Naive B cell (primary cell): ENCODE data around the gene ASTN1. TPM values are rescaled to one million over a fixed set of nuclear protein-coding genes. Genes with fewer than 3 reads are reported as not detected.

ENCODE experiments used
- ATAC-seq, 2 donors: fragments of 150-1000 bp; cut with Tn5 transposase; 2 replicates each; pipeline ENCODE4 v1.10.0; 2021; ENCODE audit warnings: low read depth in 2 of 2, mild to moderate bottlenecking in 2 of 2, moderate library complexity in 2 of 2
- DNase-seq: peaks from one replicate; pipeline ENCODE4 v3.0.0; 2022
- H3K27ac Mint-ChIP-seq, 6 donors: one replicate each; pipeline ENCODE4 v1.8.0; 2020 to 2022; ENCODE audit warnings: mild to moderate bottlenecking in 6 of 6, mixed read lengths in 6 of 6, moderate library complexity in 5 of 6, inconsistent platforms in 2 of 6
- H3K27me3 Mint-ChIP-seq, 3 donors: one replicate each; pipeline ENCODE4 v1.8.0; 2021 to 2022; ENCODE audit warnings: mixed read lengths in 3 of 3, mild to moderate bottlenecking in 1 of 3
- H3K36me3 Mint-ChIP-seq, 2 donors: one replicate each; pipeline ENCODE4 v1.8.0; 2020 to 2022; ENCODE audit warnings: mixed read lengths in 2 of 2, inconsistent platforms in 1 of 2, mild to moderate bottlenecking in 1 of 2
- H3K4me1 Mint-ChIP-seq, 3 donors: one replicate each; pipeline ENCODE4 v1.8.0; 2020 to 2022; ENCODE audit warnings: mixed read lengths in 3 of 3, inconsistent platforms in 1 of 3, mild to moderate bottlenecking in 1 of 3, moderate library complexity in 1 of 3
- H3K4me3 Mint-ChIP-seq, 8 donors: one replicate each; pipeline ENCODE4 v1.8.0; 2020 to 2022; ENCODE audit warnings: mild to moderate bottlenecking in 8 of 8, mixed read lengths in 8 of 8, moderate library complexity in 8 of 8, inconsistent platforms in 2 of 8
- H3K9me3 Mint-ChIP-seq, 7 donors: one replicate each; pipeline ENCODE4 v1.8.0; 2020 to 2022; ENCODE audit warnings: mixed read lengths in 7 of 7, mild to moderate bottlenecking in 5 of 7, inconsistent platforms in 2 of 7, moderate library complexity in 1 of 7
- polyA plus RNA-seq, 6 donors: library from polyadenylated mRNA; unstranded; fragments of 300-500 nt; fragmentation: Illumina TruSeq; gene quantifications; one replicate each; pipeline ENCODE4 v1.2.3, GENCODE V29; 2021; ENCODE audit warnings: low read depth in 6 of 6

Gene ASTN1
- polyA plus RNA-seq: not detected

DNA sequence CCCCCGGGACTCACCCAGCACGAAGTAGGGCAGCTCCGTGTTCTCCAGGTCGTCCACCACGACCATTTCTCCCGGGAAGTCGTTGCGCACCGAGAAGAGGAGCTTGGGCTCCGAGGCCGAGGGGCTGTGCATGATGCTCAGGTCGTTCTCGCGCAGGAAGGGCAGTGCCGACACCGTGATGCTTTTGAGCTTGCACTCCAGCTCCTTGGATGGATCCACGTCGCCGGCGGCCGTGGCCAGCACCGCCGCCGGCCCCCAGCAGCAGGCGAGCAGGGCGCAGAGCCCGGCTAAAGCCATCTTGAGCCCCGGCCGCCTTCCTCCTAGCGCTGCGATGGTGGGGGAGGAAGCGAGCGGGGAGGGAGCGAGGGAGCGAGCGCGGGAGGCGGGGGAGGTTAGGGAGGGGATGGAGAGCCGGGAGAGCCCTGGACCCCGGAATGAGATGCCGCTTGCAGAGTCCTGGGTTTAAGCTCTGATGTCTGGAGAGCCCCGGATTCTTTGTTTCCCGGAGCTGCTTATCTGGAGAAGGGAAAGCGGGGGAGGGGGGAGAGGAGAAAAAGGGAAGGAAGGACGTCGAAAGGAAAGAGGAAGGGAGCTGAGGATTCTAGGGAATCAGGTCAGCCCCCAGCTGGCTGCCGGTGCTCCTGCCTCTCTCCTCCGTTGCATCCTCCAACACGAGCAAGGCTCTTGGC lies at the start of gene ASTN1:
Gene ASTN1, minus strand, starts transcription at position 333 of the 689 bp plus-strand sequence. Its CDS starts 36 bp downstream, at position 297.
- DNase-seq (no peak), ATAC-seq (no peak)
- Mint-ChIP-seq H3K4me1 (peaks cover 7% of the 10 kb centered on the region in 3 donors), H3K9me3 (peaks cover 0 to 3% (median 0%) of the 10 kb centered on the region in 7 donors), H3K36me3 (peaks cover 0 to 10% of the 10 kb centered on the region in 2 donors), H3K27ac (peak within 1 kb of the TSS in 1 of 6 donors; percentile 71), H3K27me3 (peaks cover 33 to 43% (median 38%) of the 10 kb centered on the region in 3 donors), H3K4me3 (peak within 1 kb of the TSS in 6 of 8 donors; percentile 7 to 57 (median 47))

DNA sequence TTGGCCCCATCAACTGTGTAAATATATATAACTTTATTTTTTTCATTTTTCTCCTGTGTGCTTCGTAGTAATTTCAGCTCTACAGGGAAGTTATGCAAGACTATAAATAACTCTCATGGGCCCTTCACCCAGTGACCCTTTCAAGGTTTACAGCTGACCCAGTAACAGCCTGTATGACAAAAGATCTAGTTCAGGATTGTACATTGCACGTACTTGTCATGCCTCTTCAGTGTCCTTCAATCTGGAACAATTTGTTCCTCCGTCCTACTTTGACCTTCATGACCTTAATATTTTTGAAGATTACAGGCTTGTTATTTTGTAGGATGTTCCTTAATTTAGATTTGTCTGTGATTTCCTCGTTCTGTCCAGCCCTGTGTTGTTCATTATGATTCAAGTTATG lies 46.7 kb upstream of the ASTN1 start:
- no peak overlapping the region for H3K4me3 Mint-ChIP-seq

DNA sequence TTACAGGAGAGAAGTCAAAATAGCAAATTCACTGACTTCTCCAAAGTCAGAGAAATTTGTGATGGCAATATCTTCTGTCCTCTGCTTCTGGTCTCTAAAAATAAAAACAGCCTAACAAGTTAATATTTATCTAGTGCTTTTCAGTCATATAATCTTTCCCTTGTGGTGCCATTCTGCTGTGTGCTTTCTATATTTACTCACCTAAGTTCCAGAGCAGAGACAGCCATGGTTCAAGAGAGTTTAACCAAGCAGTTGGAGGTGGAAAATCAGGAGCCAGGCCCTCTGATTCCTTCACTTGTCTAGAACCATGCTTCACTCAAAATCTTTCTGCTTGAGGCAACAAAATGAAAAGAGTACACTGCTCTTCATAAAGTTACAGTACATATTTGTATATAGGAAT lies 45.6 kb upstream of the ASTN1 start:
- ATAC-seq (no peak), DNase-seq (no peak)
- H3K9me3 Mint-ChIP-seq: peaks cover 0 to 2% (median 0%) of the 10 kb centered on the region in 7 donors
- H3K4me1 Mint-ChIP-seq: no peaks in the 10 kb centered on the region
- peaks cover 0 to 7% (median 0%) of the 10 kb centered on the region in 3 donors for H3K27me3 Mint-ChIP-seq
- H3K27ac Mint-ChIP-seq: no peak overlapping the region
- H3K4me3 Mint-ChIP-seq: no peak overlapping the region
- no peaks in the 10 kb centered on the region for H3K36me3 Mint-ChIP-seq

More for the DNA sequence above, 46.7 kb upstream of the ASTN1 start:
- no peak for DNase-seq
- no peak for ATAC-seq
- Mint-ChIP-seq H3K36me3 (no peaks in the 10 kb centered on the region), H3K4me1 (no peaks in the 10 kb centered on the region), H3K9me3 (peaks cover 0 to 5% (median 1%) of the 10 kb centered on the region in 7 donors), H3K27me3 (peaks cover 0 to 7% (median 0%) of the 10 kb centered on the region in 3 donors), H3K27ac (no peak overlapping the region)

DNA sequence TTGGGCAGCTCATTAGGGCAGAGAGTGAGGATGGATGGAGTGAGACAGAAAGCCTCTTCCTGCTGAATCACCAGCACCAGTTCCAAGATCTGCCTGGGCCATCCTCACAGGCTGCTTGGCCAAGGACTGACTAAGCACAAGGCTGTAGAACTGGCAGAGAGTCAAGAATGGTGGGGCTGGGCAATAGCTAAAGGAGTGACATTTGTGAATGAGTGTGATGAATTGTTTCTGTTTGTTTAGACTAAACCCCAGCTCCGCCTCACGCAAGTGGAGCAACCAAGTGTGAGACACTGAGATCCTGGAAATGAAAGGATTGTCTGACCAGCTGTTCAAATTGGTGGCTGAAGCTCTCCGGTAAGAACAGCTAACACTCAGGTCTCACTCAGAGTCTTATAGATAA lies 44.8 kb upstream of the ASTN1 start:
- no peak for ATAC-seq
- H3K4me1 Mint-ChIP-seq: no peaks in the 10 kb centered on the region
- H3K36me3 Mint-ChIP-seq: no peaks in the 10 kb centered on the region
- DNase-seq: no peak
- no peak overlapping the region for H3K4me3 Mint-ChIP-seq
- peaks cover 0 to 2% (median 0%) of the 10 kb centered on the region in 7 donors for H3K9me3 Mint-ChIP-seq
- H3K27ac Mint-ChIP-seq: no peak overlapping the region
- peaks cover 0 to 7% (median 0%) of the 10 kb centered on the region in 3 donors for H3K27me3 Mint-ChIP-seq

DNA sequence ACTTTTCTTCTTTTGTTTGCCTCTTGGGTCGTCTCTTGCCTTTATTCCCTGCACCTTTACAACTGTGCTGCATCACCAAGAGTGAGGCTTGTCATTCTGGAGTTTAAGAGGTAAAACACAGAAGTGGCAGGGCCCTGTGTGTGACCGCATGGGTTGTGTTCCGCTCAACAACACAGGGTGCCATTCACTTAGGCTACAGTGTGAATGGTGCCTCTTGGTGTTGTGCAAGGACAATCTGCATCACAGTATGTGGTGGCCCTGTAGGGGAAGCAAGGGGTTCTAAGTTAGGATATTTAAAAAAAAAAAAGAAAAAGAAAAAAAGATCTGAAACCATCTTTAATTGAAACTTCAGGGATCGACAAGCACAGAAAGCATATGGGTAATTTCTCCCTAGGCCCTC lies 44.4 kb upstream of the ASTN1 start:
- Mint-ChIP-seq H3K4me1 (no peaks in the 10 kb centered on the region), H3K9me3 (peaks cover 0 to 2% (median 0%) of the 10 kb centered on the region in 7 donors), H3K4me3 (no peak overlapping the region), H3K27ac (no peak overlapping the region), H3K27me3 (peaks cover 0 to 7% (median 0%) of the 10 kb centered on the region in 3 donors), H3K36me3 (no peaks in the 10 kb centered on the region)
- no peak for ATAC-seq
- no peak for DNase-seq

DNA sequence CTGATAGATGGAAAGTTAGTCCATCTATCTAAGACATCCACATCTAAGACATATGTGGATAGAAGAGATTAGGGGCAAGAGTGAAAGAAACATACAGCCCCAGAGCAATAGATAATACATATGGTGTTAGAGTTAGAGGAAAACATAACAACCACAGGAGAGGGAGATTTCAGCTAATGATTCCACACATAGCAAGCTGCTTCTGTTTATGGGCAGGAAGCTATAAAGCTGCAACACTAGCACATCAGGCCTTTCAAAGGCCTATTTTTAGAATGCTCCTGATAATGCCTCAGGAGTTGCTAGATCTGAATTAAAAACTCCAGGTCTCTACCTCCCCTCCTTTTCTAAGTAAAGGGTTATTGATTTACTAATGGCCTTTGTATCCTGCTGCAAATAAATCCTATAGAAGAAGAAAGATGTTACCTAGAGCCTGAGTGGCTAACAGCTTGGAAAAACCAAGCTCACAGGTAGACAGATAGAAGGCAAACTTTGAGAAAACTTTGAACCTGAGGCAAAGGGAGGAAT lies 42.4 kb upstream of the ASTN1 start:
- Mint-ChIP-seq H3K27me3 (peaks cover 0 to 7% (median 0%) of the 10 kb centered on the region in 3 donors), H3K4me3 (no peak overlapping the region), H3K9me3 (no peaks in the 10 kb centered on the region), H3K36me3 (no peaks in the 10 kb centered on the region), H3K27ac (no peak overlapping the region), H3K4me1 (no peaks in the 10 kb centered on the region)
- no peak for ATAC-seq
- no peak for DNase-seq

DNA sequence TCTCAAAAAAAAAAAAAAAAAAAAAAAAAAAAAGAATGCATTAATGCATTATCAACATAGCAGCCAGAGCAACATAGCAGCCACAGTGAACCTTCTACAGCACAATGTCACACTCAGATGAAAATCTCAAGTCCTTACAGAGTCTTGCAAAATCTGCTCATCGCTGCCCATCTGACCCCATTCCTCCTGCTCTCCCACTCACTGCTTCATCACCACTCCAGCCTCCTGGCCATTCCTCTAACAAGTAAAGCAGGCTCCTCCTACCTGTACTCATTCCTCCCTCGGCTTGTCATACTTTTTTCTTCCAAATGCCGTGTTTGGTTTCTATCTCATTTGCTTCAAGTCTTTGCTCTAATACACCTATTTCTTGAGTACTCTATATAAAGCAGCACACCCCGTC lies 35.8 kb upstream of the ASTN1 start:
- DNase-seq: no peak
- no peaks in the 10 kb centered on the region for H3K9me3 Mint-ChIP-seq
- H3K27me3 Mint-ChIP-seq: peaks cover 9 to 13% (median 11%) of the 10 kb centered on the region in 3 donors
- H3K27ac Mint-ChIP-seq: no peak overlapping the region
- H3K4me1 Mint-ChIP-seq: no peaks in the 10 kb centered on the region
- no peak overlapping the region for H3K4me3 Mint-ChIP-seq
- ATAC-seq: no peak
- H3K36me3 Mint-ChIP-seq: no peaks in the 10 kb centered on the region

DNA sequence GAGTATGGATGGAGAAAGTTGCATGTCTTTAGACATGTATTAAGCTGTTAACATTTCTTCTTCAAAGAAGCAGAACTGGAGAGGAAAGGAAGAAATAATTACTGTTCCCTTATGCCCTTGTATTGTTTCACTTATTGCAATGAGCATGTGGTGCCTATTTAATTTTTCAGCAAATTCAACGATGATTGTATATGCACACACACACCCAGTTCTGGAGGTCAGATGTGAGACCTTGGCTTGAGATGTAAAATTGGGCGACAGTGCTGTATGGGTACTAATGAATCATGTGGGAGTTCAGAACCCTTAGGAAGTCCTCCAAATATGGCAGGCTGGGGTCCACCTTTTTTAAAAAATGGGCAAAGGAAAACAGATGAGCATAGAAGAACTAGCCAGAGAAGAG lies 33.7 kb upstream of the ASTN1 start:
- no peak overlapping the region for H3K4me3 Mint-ChIP-seq
- ATAC-seq (no peak), DNase-seq (no peak)
- peaks cover 16 to 18% (median 18%) of the 10 kb centered on the region in 3 donors for H3K27me3 Mint-ChIP-seq
- H3K27ac Mint-ChIP-seq: no peak overlapping the region
- no peaks in the 10 kb centered on the region for H3K36me3 Mint-ChIP-seq
- H3K9me3 Mint-ChIP-seq: peaks cover 0 to 4% (median 0%) of the 10 kb centered on the region in 7 donors
- no peaks in the 10 kb centered on the region for H3K4me1 Mint-ChIP-seq

DNA sequence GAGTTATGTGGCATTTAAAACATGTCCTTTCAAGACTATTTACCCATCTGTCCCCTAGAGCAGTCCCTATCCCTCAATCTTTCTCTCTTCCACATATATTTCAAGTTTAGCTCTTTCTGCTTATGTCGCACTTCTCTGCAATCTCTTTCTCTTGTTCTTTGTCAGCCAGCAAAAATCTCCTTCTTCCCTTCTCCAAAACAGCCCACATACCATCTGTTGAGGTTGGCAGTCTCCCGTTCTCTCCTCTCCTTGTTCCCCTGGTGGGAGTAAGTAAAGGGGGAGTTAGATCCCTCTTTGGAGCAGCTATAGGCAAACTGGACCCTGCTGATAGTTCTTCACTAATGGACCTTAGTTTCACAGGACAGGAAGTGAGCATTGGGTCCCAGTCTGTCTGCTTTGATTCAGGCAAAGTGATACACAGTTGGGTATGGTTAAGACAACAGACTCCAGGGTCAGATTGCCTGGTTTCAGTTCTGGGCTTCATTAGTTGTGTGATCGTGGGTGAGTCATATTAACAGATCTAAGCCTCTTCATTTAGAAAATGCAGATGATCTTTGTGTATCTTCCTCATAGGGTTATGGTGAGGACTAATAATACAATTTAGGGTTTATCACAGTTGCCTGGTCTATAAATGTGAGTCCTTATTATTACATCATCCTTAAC lies 25.9 kb upstream of the ASTN1 start:
- H3K4me3 Mint-ChIP-seq: no peak overlapping the region

DNA sequence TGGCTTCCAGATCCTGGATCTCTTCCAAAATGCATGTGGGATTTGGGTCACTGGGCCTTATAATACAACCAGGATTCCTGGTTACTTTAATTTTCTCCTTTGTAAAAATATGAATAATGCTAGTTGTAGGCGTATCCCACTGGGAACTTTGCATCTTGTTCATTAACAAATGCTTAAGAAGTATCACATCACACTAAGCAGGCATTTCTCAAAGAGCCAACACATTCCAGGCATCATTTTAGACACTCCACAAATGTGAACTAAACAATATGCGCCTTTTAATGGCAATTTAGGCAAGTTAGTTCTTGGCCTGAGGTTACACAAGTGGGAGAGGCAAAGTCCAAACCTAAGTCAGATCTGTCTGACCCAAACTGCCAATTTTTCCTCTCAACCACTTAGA lies 22.1 kb upstream of the ASTN1 start:
- Mint-ChIP-seq H3K4me3 (no peak overlapping the region), H3K4me1 (peaks cover 7 to 11% (median 10%) of the 10 kb centered on the region in 3 donors), H3K27ac (no peak overlapping the region), H3K36me3 (no peaks in the 10 kb centered on the region), H3K27me3 (peaks cover 11 to 42% (median 32%) of the 10 kb centered on the region in 3 donors), H3K9me3 (peaks cover 0 to 2% (median 0%) of the 10 kb centered on the region in 7 donors)
- ATAC-seq (no peak), DNase-seq (no peak)

More for the DNA sequence above, 25.9 kb upstream of the ASTN1 start:
- Mint-ChIP-seq H3K9me3 (peaks cover 0 to 4% (median 0%) of the 10 kb centered on the region in 7 donors), H3K36me3 (no peaks in the 10 kb centered on the region), H3K27me3 (peaks cover 7 to 37% (median 17%) of the 10 kb centered on the region in 3 donors), H3K27ac (no peak overlapping the region), H3K4me1 (no peaks in the 10 kb centered on the region)
- ATAC-seq: no peak
- no peak for DNase-seq

DNA sequence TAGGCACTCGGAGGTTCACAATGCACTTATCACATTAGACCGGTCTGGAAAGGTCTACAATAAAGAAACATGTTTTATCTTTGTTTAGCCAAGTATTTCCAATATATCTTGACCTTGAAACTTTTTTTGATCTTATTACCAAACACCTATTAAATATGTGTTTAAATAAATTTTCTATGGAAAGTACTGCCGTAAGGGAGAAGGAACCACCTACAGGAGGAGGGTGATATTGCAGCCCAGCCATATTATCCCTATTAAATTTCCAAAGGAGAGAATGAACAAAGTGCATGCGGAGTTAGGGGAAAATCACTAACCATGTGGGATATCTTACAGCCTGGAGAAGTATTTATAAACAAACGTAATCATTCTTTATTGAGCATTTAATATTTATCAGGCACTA lies 20.7 kb upstream of the ASTN1 start:
- DNase-seq: no peak
- Mint-ChIP-seq H3K4me3 (peak overlapping the region in 1 of 8 donors; percentile 37), H3K27me3 (peaks cover 25 to 48% (median 36%) of the 10 kb centered on the region in 3 donors), H3K36me3 (no peaks in the 10 kb centered on the region), H3K27ac (no peak overlapping the region), H3K9me3 (peaks cover 0 to 1% (median 0%) of the 10 kb centered on the region in 7 donors), H3K4me1 (peaks cover 12 to 16% (median 14%) of the 10 kb centered on the region in 3 donors)
- ATAC-seq: no peak

DNA sequence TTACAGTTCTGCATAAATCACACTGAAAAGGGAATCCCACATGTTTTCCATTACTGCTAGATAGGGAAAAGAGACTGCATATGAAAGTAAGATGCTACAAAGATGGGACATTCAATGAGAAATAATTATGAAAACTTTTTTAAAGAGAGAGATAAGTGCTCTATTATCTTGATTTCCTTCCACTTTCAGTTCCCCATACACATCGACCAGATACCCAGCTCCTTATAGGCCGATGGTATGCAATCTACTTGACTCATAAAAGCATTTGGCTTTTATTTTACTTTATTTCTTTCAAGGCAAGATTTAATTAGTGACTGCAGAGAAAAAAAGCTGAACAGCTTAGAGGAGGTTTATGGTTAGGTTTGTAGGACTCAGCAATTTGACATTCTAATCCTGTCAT lies 19.3 kb upstream of the ASTN1 start:
- no peak for DNase-seq
- no peak overlapping the region for H3K4me3 Mint-ChIP-seq
- no peaks in the 10 kb centered on the region for H3K36me3 Mint-ChIP-seq
- no peak for ATAC-seq
- H3K27ac Mint-ChIP-seq: no peak overlapping the region
- H3K27me3 Mint-ChIP-seq: peaks cover 36 to 49% (median 37%) of the 10 kb centered on the region in 3 donors
- peaks cover 12 to 16% (median 14%) of the 10 kb centered on the region in 3 donors for H3K4me1 Mint-ChIP-seq
- no peaks in the 10 kb centered on the region for H3K9me3 Mint-ChIP-seq

DNA sequence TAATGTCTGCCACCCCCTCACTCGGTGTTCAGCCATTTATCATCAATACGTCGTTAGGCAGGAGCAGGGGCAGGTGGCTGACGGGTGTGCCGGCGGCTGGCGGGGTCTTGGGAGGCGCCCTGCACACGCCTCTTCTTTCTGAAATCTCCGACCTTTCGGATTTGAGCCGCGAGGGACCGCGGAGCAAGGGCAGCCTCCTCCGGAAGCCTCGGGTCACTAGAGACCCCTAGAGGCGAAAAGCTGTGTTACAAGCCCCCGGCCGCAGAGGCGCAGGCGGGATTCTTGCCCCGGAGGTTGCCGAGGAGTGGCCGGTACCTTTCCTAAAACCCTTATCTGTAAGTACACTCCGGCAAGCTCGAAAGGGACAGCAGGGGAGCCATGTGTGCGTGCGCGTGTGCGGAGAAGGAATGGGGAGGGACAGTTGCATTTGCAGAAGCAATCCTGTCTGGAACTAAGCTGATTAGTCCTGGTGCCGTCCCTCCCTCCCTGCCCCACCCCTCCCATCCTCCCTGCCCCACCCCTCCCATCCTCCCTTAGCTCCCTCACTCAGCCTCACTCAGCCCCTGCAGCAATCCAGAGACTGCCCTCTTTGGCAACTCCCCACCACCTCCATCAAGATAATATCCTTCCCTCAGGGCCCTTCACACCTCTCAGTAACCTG lies 17.2 kb upstream of the ASTN1 start:
- Mint-ChIP-seq H3K9me3 (peaks cover 0 to 14% (median 4%) of the 10 kb centered on the region in 7 donors), H3K27ac (peak overlapping the region in 3 of 6 donors; percentile 10 to 53 (median 13))
- ATAC-seq: peak; percentile 28 to 55

More for the DNA sequence above, 17.2 kb upstream of the ASTN1 start:
- Mint-ChIP-seq H3K27me3 (peaks cover 43 to 48% (median 48%) of the 10 kb centered on the region in 3 donors), H3K36me3 (no peaks in the 10 kb centered on the region), H3K4me3 (peak overlapping the region in 7 of 8 donors; percentile 38 to 84 (median 62)), H3K4me1 (peaks cover 12 to 16% (median 14%) of the 10 kb centered on the region in 3 donors)
- peak; percentile 23 for DNase-seq
